Calu3 (cell line): ENCODE measurements around the gene ERCC4. TPM values are rescaled to one million over a fixed set of nuclear protein-coding genes. Genes with fewer than 3 reads are reported as not detected.

ENCODE experiments used
- BruUV-seq: library from RNA; stranded (reverse); fragments of 400-500 nt; replicated peaks from 2 replicates; lab custom pipeline; 2021; lab: Mats Ljungman, UMichigan
- CTCF ChIA-PET: fragments of 300-600 bp; sonication (Branson Sonifier 250); formaldehyde crosslinking; loops from one replicate; lab custom pipeline; 2022; ENCODE audit warnings: antibody characterized with exemption; lab: Charles Lee
- DNase-seq: peaks from one replicate; pipeline ENCODE4 v3.0.0; 2022
- H3K27ac Mint-ChIP-seq: one replicate; pipeline ENCODE4 v1.8.0; 2022; ENCODE audit warnings: mixed read lengths; ENCODE audit not compliant: unreplicated experiment
- H3K27me3 Mint-ChIP-seq: one replicate; pipeline ENCODE4 v1.8.0; 2022; ENCODE audit warnings: mixed read lengths; ENCODE audit not compliant: unreplicated experiment
- H3K36me3 Mint-ChIP-seq: one replicate; pipeline ENCODE4 v1.8.0; 2022; ENCODE audit warnings: mild to moderate bottlenecking, moderate library complexity, mixed read lengths; ENCODE audit not compliant: insufficient read depth, unreplicated experiment
- H3K4me1 Mint-ChIP-seq: one replicate; pipeline ENCODE4 v1.8.0; 2022; ENCODE audit warnings: mild to moderate bottlenecking, low read depth, mixed read lengths; ENCODE audit not compliant: unreplicated experiment
- H3K4me3 Mint-ChIP-seq: one replicate; pipeline ENCODE4 v1.8.0; 2022; ENCODE audit warnings: mild to moderate bottlenecking, low read depth, moderate library complexity, mixed read lengths; ENCODE audit not compliant: unreplicated experiment
- H3K9me3 Mint-ChIP-seq: one replicate; pipeline ENCODE4 v1.8.0; 2022; ENCODE audit warnings: low read depth, mixed read lengths; ENCODE audit not compliant: unreplicated experiment
- intact Hi-C: fragments of 100-400 bp; cut with micrococcal nuclease; formaldehyde crosslinking; loops from one replicate; pipeline ENCODE4 v1.10.0; 2022; ENCODE audit not compliant: unreplicated experiment
- total RNA-seq: library from RNA; stranded (reverse); gene quantifications from 2 replicates; pipeline ENCODE4 v1.2.3, GENCODE V29; 2022
- TF ChIP-seq, protein P1 (sequence below): fragments of 200-600 bp; IDR thresholded peaks from one replicate; pipeline ENCODE4 v1.8.0; 2022; ENCODE audit warnings: antibody characterized with exemption; ENCODE audit not compliant: unreplicated experiment

ERCC4 gene
- total RNA-seq, 1 experiment from 2014 or later, result 21.1 TPM

DNA sequence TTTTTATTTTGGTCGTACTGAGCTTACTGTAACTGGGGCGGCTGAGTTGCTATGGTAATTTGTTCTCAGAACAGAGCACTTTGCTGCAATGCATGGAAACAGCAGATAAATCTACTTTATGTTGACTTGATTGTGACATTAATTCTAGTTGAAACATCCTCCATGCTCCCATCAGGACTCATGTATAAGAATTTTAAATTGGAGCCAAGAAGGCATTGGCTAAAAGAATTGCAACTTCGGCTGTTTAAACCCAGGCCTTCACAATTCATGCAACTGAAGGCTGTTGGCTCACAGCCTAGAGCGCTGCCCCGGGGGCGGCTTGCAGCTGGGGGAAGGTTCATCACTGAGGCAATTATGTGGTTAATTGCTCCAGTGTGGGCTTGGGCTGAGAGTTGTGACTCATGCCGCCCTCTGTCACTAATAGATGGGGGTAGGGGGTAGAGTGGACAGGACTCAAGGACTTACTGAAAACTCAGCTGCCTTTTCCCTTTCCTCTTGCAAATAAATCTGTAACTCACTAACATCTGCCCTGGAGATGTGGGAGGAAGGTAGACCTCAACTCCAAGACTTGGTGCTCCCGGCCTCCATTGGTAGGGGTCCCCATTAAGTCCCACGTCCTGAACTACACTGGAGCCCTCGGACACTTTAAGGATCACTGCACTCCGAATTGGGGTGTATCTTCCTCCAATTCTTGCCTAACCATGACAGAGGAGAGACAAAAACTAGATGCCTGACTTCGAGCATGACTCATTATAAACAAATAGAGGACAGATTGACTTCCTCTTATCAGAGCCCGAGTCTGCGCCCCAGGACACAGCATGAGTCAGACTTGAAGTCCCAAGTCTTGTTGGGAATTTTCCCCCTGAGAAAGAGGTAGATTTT is 37.5 kb downstream of the ERCC4 start:
- peak; percentile 79 for DNase-seq
- intact Hi-C loops, result loop anchor here (5.0 to 10.0 kb wide), 3 partner anchors 40 to 227 kb away; partner anchors contain the start of gene MRTFB
- BruUV-seq, result no TSS peak
- H3K27me3 Mint-ChIP-seq, result no peaks in the 10 kb centered on the region
- TF ChIP-seq, protein P1, sequence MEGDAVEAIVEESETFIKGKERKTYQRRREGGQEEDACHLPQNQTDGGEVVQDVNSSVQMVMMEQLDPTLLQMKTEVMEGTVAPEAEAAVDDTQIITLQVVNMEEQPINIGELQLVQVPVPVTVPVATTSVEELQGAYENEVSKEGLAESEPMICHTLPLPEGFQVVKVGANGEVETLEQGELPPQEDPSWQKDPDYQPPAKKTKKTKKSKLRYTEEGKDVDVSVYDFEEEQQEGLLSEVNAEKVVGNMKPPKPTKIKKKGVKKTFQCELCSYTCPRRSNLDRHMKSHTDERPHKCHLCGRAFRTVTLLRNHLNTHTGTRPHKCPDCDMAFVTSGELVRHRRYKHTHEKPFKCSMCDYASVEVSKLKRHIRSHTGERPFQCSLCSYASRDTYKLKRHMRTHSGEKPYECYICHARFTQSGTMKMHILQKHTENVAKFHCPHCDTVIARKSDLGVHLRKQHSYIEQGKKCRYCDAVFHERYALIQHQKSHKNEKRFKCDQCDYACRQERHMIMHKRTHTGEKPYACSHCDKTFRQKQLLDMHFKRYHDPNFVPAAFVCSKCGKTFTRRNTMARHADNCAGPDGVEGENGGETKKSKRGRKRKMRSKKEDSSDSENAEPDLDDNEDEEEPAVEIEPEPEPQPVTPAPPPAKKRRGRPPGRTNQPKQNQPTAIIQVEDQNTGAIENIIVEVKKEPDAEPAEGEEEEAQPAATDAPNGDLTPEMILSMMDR, result no peak
- H3K36me3 Mint-ChIP-seq, result peaks cover 16% of the 10 kb centered on the region
- peak overlapping the region; percentile 93 for H3K27ac Mint-ChIP-seq
- CTCF ChIA-PET, result interaction anchor here (0.7 to 1.3 kb wide), 2 partner anchors 34 to 38 kb away, joined by 3 to 4 read pairs; partner anchors contain the start of gene ERCC4
- H3K9me3 Mint-ChIP-seq, result no peaks in the 10 kb centered on the region
- peaks cover 67% of the 10 kb centered on the region for H3K4me1 Mint-ChIP-seq
- H3K4me3 Mint-ChIP-seq, result peak overlapping the region; percentile 67

DNA sequence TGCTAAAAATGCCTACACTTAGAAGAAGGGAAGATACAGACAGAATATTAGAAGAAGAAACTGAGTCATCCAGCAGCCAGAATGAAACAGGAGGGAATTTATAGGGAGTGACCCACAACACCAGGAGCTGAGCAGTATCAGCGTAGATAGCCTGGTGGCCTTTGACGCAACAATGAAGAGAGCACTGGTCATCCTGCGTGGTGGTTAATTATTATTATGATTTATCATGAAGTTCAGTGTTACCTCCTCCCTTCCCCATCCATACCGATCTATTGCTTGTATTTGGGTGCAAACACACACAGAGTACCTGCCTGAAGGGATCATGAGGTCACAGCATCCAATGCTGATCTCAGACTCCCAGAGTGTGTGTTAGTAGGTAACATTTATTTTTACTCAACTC is 38.5 kb downstream of the ERCC4 start:
- H3K9me3 Mint-ChIP-seq, result no peaks in the 10 kb centered on the region
- DNase-seq, result no peak
- peak overlapping the region; percentile 67 for H3K4me3 Mint-ChIP-seq
- TF ChIP-seq, protein P1, result no peak
- BruUV-seq, result no TSS peak
- H3K27me3 Mint-ChIP-seq, result no peaks in the 10 kb centered on the region
- peaks cover 16% of the 10 kb centered on the region for H3K36me3 Mint-ChIP-seq
- CTCF ChIA-PET, result interaction anchor here (0.6 to 1.3 kb wide), 2 partner anchors 20 to 39 kb away, joined by 4 read pairs; partner anchors contain the start of gene ERCC4
- peak overlapping the region; percentile 93 for H3K27ac Mint-ChIP-seq
- intact Hi-C loops, result loop anchor here (5.0 to 10.0 kb wide), 3 partner anchors 39 to 226 kb away; partner anchors contain the start of gene MRTFB
- H3K4me1 Mint-ChIP-seq, result peaks cover 67% of the 10 kb centered on the region

DNA sequence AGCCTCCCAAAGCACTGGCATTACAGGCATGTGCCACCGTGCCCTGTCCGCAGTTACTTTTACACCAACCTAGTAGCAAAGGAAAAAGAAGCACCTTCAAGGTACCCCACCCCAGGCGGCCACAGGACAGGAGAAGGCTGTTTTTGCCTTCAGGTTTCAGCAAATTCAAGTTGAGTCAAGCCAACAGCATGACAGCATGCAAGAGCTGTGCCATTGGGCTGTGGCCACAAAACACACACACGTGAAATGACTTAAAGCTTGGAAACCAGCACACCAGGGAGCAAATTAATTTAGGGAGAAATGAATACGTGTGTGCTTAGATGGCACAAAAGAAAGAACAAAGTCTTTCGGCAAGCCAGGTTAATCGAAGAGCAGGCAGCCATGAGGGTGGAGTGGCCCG is 39.7 kb downstream of the ERCC4 start:
- H3K9me3 Mint-ChIP-seq, result no peaks in the 10 kb centered on the region
- no peak for DNase-seq
- H3K27ac Mint-ChIP-seq, result no peak overlapping the region
- H3K4me3 Mint-ChIP-seq, result no peak overlapping the region
- peaks cover 63% of the 10 kb centered on the region for H3K4me1 Mint-ChIP-seq
- CTCF ChIA-PET, result no interaction called here
- TF ChIP-seq, protein P1, result no peak
- BruUV-seq, result no TSS peak
- no peaks in the 10 kb centered on the region for H3K27me3 Mint-ChIP-seq
- peaks cover 16% of the 10 kb centered on the region for H3K36me3 Mint-ChIP-seq
- intact Hi-C loops, result loop anchor here (5.0 to 10.0 kb wide), 3 partner anchors 38 to 225 kb away; partner anchors contain the start of gene MRTFB

DNA sequence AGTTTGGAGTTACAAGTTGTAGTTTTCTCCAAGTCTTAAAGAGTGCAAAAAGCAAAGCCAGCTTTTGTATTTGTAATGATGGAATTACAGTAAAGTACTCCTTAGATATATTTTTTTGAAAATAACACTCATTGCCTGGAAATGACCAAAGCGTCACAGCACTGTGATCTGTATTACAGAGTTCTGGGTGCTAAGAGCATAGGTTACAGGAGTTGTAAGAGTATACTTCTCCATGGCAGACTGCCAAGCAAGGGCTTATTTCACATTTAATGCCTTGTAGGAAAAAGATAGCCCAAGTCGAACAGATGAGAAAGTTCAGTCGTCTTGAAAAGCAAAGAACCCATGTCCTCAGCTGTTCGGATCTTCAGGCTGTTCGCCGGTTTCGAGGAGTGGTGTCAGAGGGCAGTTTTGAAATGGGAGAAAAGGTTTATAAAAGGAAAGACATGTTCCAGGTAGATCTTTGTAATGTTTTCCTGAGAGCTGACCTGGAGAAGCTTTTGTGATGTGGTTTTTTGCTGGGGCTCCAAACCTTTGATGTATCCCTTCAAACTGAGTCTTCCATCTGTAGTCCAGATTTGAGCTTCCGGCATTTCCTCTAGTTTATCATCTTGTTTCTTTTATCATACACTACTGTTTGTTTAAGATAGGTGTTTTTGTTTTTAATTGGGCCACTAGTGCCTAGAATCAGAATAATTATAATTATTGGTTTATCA is 41.3 kb downstream of the ERCC4 start:
- Mint-ChIP-seq H3K27ac (no peak overlapping the region), H3K4me3 (no peak overlapping the region), H3K9me3 (no peaks in the 10 kb centered on the region), H3K36me3 (peaks cover 16% of the 10 kb centered on the region), H3K4me1 (peaks cover 47% of the 10 kb centered on the region), H3K27me3 (no peaks in the 10 kb centered on the region)
- CTCF ChIA-PET, result interaction anchor here (0.7 kb wide), 1 partner anchor 25 kb away, joined by 4 read pairs; no protein-coding TSS in a partner anchor
- intact Hi-C loops, result no loop called here
- BruUV-seq, result no TSS peak
- TF ChIP-seq, protein P1, result no peak
- no peak for DNase-seq
